Adipocyte (in vitro differentiated cells): ENCODE data around the gene ERBB4.

ENCODE experiments used
- DNase-seq: peaks from one replicate; pipeline ENCODE4 v3.0.0-alpha.2; 2015; ENCODE audit warnings: low read depth
- H3K27me3 ChIP-seq: replicated peaks from 2 replicates; pipeline ENCODE4 v1.7.0; 2013; ENCODE audit warnings: mild to moderate bottlenecking, low read length, moderate library complexity; ENCODE audit not compliant: control insufficient read depth, insufficient read depth
- H3K36me3 ChIP-seq: 2 replicates; pipeline ENCODE4 v1.7.0; 2013; ENCODE audit warnings: low read length, mild to moderate bottlenecking, moderate library complexity; ENCODE audit not compliant: control insufficient read depth, insufficient read depth, severe bottlenecking
- H3K4me1 ChIP-seq: 2 replicates; pipeline ENCODE4 v1.7.0; 2013; ENCODE audit warnings: mild to moderate bottlenecking, low read length, moderate library complexity; ENCODE audit not compliant: control insufficient read depth, insufficient read depth
- H3K4me3 ChIP-seq: 2 replicates; pipeline ENCODE4 v1.7.0; 2013; ENCODE audit warnings: mild to moderate bottlenecking, low read length, moderate library complexity
- H3K9ac ChIP-seq: 2 replicates; pipeline ENCODE4 v1.7.0; 2013; ENCODE audit warnings: mild to moderate bottlenecking, low read length, moderate library complexity
- H3K9me3 ChIP-seq: 2 replicates; pipeline ENCODE4 v1.7.0; 2013; ENCODE audit warnings: mild to moderate bottlenecking, low read length, moderate library complexity; ENCODE audit not compliant: control insufficient read depth

Gene ERBB4

GRCh38 chr2:212158081-212158480 lies 380.5 kb downstream of the ERBB4 start:
- Histone ChIP-seq H3K4me3 (no peak overlapping the region), H3K27me3 (no peaks in the 10 kb centered on the region), H3K9ac (no peak overlapping the region), H3K36me3 (no peaks in the 10 kb centered on the region), H3K4me1 (peaks cover 6% of the 10 kb centered on the region), H3K9me3 (no peaks in the 10 kb centered on the region)
- DNase-seq, result no peak

- no peak overlapping the region for H3K9ac ChIP-seq
- peaks cover 6% of the 10 kb centered on the region for H3K4me1 ChIP-seq
- no peaks in the 10 kb centered on the region for H3K36me3 ChIP-seq
- peak; percentile 34 for DNase-seq
- no peak overlapping the region for H3K4me3 ChIP-seq
- no peaks in the 10 kb centered on the region for H3K27me3 ChIP-seq
- H3K9me3 ChIP-seq, result no peaks in the 10 kb centered on the region
Observed at GRCh38 chr2:212157012-212157411, 381.6 kb downstream of the ERBB4 start.

DNA sequence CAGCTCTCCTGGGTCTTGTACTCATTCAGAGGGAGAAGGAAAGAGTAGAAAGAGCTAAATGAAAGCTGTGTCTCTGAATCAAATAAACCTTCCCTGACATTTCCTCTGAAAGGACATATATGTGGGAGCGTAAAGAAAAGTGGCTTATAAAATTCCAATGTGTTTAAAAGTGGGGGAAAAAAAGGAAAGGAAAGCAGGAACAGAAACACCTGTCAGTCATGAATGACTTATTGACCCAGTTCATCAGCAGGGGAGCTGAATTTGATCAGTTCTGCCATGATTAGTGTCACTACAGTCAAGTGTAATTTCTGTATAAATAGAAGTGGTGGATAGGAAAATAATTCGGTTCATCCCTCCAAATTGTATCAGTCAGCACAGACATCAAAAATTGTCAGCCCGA lies 382.5 kb downstream of the ERBB4 start:
- Histone ChIP-seq H3K4me1 (peaks cover 6% of the 10 kb centered on the region), H3K36me3 (no peaks in the 10 kb centered on the region), H3K9ac (no peak overlapping the region), H3K27me3 (no peaks in the 10 kb centered on the region), H3K9me3 (no peaks in the 10 kb centered on the region), H3K4me3 (no peak overlapping the region)
- DNase-seq, result no peak

- H3K9me3 ChIP-seq, result no peaks in the 10 kb centered on the region
- no peak overlapping the region for H3K4me3 ChIP-seq
- H3K27me3 ChIP-seq, result no peaks in the 10 kb centered on the region
- H3K9ac ChIP-seq, result no peak overlapping the region
- no peaks in the 10 kb centered on the region for H3K36me3 ChIP-seq
- no peak for DNase-seq
- H3K4me1 ChIP-seq, result peaks cover 6% of the 10 kb centered on the region
Observed at GRCh38 chr2:212154477-212154878, 384.1 kb downstream of the ERBB4 start.

DNA sequence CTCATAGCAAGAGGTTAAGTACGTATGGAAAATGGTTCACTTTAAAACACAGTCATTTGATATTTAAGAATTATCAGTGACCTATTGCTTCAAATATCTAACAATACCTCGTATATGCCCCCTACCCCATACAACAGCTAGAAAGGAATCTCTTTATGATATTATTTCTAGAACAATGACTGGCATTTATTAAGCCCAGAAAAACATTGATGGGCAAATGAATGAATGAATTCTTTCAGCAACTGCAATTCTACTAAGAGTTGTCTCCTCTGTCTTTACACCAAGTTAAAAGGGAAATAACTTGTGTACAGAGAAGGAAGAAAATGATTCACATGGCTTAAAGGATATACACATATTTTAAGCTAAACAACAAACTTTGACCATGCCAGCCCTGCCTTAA lies 384.7 kb downstream of the ERBB4 start:
- H3K4me3 ChIP-seq, result no peak overlapping the region
- H3K27me3 ChIP-seq, result no peaks in the 10 kb centered on the region
- no peak overlapping the region for H3K9ac ChIP-seq
- no peaks in the 10 kb centered on the region for H3K36me3 ChIP-seq
- DNase-seq, result no peak
- no peaks in the 10 kb centered on the region for H3K9me3 ChIP-seq
- H3K4me1 ChIP-seq, result peaks cover 6% of the 10 kb centered on the region

DNA sequence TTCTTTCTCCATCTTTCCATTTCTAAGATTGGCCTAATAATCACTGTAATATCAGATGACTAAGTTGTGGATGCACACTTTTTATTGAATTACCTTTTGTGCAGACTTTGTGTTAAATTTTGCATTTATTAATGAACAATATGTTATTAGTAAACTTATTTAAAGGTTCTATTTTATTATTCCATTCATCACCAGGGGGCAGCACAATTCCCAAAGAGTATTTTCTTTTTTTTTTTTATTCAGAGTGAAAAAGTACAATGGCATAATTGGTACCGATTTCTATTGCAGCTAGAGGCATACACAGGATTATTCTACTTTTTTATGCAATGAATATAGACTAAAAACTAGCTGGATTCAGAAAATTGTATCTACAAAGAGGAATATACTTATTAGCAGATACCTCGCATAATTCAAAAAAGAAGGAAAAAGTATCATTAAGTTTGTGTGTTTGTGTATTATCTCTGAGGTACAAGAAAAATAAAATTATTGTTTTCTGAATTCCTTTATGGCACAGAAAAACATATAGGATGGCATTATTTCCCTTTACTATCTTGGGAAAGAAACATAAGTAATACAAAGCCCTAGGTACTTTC lies 390.6 kb downstream of the ERBB4 start:
- Histone ChIP-seq H3K9me3 (no peaks in the 10 kb centered on the region), H3K9ac (no peak overlapping the region), H3K36me3 (no peaks in the 10 kb centered on the region), H3K4me3 (no peak overlapping the region), H3K4me1 (peaks cover 4% of the 10 kb centered on the region), H3K27me3 (no peaks in the 10 kb centered on the region)
- DNase-seq, result peak; percentile 73

- Histone ChIP-seq H3K9ac (no peak overlapping the region), H3K4me1 (peaks cover 4% of the 10 kb centered on the region)
Observed at GRCh38 chr2:212146416-212146815, 392.2 kb downstream of the ERBB4 start.

GRCh38 chr2:212145121-212145520 lies 393.5 kb downstream of the ERBB4 start:
- DNase-seq, result peak; percentile 69
- Histone ChIP-seq H3K9ac (no peak overlapping the region), H3K4me3 (no peak overlapping the region), H3K27me3 (no peaks in the 10 kb centered on the region), H3K4me1 (peaks cover 4% of the 10 kb centered on the region), H3K9me3 (no peaks in the 10 kb centered on the region), H3K36me3 (no peaks in the 10 kb centered on the region)

More at GRCh38 chr2:212146416-212146815, 392.2 kb downstream of the ERBB4 start:
- Histone ChIP-seq H3K36me3 (no peaks in the 10 kb centered on the region), H3K4me3 (no peak overlapping the region), H3K9me3 (no peaks in the 10 kb centered on the region), H3K27me3 (no peaks in the 10 kb centered on the region)
- no peak for DNase-seq

- no peak for DNase-seq
- Histone ChIP-seq H3K9me3 (no peaks in the 10 kb centered on the region), H3K4me1 (peaks cover 4% of the 10 kb centered on the region), H3K36me3 (no peaks in the 10 kb centered on the region), H3K9ac (no peak overlapping the region), H3K27me3 (no peaks in the 10 kb centered on the region), H3K4me3 (no peak overlapping the region)
Observed at GRCh38 chr2:212142631-212143030, 396.0 kb downstream of the ERBB4 start.

DNA sequence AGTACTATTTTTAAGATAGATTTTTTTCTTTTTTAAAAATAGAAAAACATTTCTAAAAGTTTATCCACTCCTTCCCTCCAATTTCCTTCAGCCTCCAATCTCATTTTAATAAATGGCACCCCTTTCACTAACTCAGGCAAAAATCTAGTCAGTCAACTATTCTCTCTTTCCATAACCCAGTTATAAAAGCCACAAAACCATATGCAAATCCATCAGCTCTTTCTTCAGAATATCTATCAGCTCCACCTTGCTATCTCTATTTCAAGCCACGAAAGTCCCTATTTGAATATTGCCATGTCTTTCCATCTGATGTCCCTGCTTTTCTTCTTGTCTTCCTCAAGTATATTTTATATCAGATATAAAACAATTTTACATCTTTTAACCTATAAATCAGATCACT lies 397.1 kb downstream of the ERBB4 start:
- H3K4me1 ChIP-seq, result peaks cover 4% of the 10 kb centered on the region
- no peaks in the 10 kb centered on the region for H3K36me3 ChIP-seq
- H3K9me3 ChIP-seq, result no peaks in the 10 kb centered on the region
- no peak for DNase-seq
- no peak overlapping the region for H3K9ac ChIP-seq
- no peak overlapping the region for H3K4me3 ChIP-seq
- H3K27me3 ChIP-seq, result no peaks in the 10 kb centered on the region

- no peaks in the 10 kb centered on the region for H3K9me3 ChIP-seq
- DNase-seq, result peak; percentile 8
- H3K9ac ChIP-seq, result no peak overlapping the region
Observed at GRCh38 chr2:212136216-212136795, 402.3 kb downstream of the ERBB4 start.

GRCh38 chr2:212135739-212136138 lies 402.9 kb downstream of the ERBB4 start:
- peak; percentile 8 for DNase-seq
- no peaks in the 10 kb centered on the region for H3K36me3 ChIP-seq
- H3K4me3 ChIP-seq, result no peak overlapping the region
- no peaks in the 10 kb centered on the region for H3K4me1 ChIP-seq
- H3K9ac ChIP-seq, result no peak overlapping the region
- no peaks in the 10 kb centered on the region for H3K9me3 ChIP-seq
- H3K27me3 ChIP-seq, result no peaks in the 10 kb centered on the region

More at GRCh38 chr2:212136216-212136795, 402.3 kb downstream of the ERBB4 start:
- no peaks in the 10 kb centered on the region for H3K27me3 ChIP-seq
- H3K36me3 ChIP-seq, result no peaks in the 10 kb centered on the region
- H3K4me3 ChIP-seq, result no peak overlapping the region
- H3K4me1 ChIP-seq, result no peaks in the 10 kb centered on the region
